GM23338 (cell line): ENCODE results near the gene CST3. TPM values are rescaled to one million over a fixed set of nuclear protein-coding genes. Genes with fewer than 3 reads are reported as not detected.

Source experiments
- ATAC-seq: fragments of 200-7000 bp; cut with Tn5 transposase; 3 replicates; pipeline ENCODE4 v1.9.1; 2020
- DNase-seq: peaks from one replicate; pipeline ENCODE4 v3.0.0-alpha.2; 2015; ENCODE audit warnings: low spot score
- H2AFZ ChIP-seq: fragments of 200-600 bp; sonication (generic); 2 replicates; pipeline ENCODE4 v1.8.0; 2016; ENCODE audit warnings: antibody characterized with exemption, mild to moderate bottlenecking, moderate library complexity
- H3F3A ChIP-seq: fragments of 200-600 bp; sonication (generic); replicated peaks from 2 replicates; pipeline ENCODE4 v1.8.0; 2017; ENCODE audit warnings: antibody characterized with exemption, mixed run types, low read depth
- H3K27ac ChIP-seq: fragments of 200-600 bp; sonication (generic); 2 replicates; pipeline ENCODE4 v1.6.1; 2016; ENCODE audit warnings: low read depth
- H3K27me3 ChIP-seq: fragments of 200-600 bp; sonication (generic); 2 replicates; pipeline ENCODE4 v1.8.0; 2016; ENCODE audit warnings: mild to moderate bottlenecking, mixed run types, moderate library complexity; ENCODE audit not compliant: insufficient read depth
- H3K36me3 ChIP-seq: fragments of 200-600 bp; sonication (generic); 2 replicates; pipeline ENCODE4 v1.8.0; 2016; ENCODE audit warnings: mild to moderate bottlenecking; ENCODE audit not compliant: insufficient read depth
- H3K4me1 ChIP-seq: fragments of 200-600 bp; sonication (generic); 2 replicates; pipeline ENCODE4 v1.8.0; 2016; ENCODE audit warnings: mild to moderate bottlenecking, moderate library complexity; ENCODE audit not compliant: insufficient read depth
- H3K4me2 ChIP-seq: fragments of 200-600 bp; sonication (generic); 2 replicates; pipeline ENCODE4 v1.7.1; 2017; ENCODE audit warnings: mixed run types
- H3K4me3 ChIP-seq: fragments of 200-600 bp; sonication (generic); 2 replicates; pipeline ENCODE4 v1.6.1; 2016; ENCODE audit warnings: mixed run types
- H3K79me2 ChIP-seq: fragments of 200-600 bp; sonication (generic); replicated peaks from 2 replicates; pipeline ENCODE4 v1.8.0; 2017; ENCODE audit warnings: mild to moderate bottlenecking; ENCODE audit not compliant: insufficient read depth
- H3K9me2 ChIP-seq: fragments of 200-600 bp; sonication (generic); 2 replicates; pipeline ENCODE4 v1.8.0; 2017; ENCODE audit not compliant: insufficient read depth
- H4K20me1 ChIP-seq: fragments of 200-600 bp; sonication (generic); replicated peaks from 2 replicates; pipeline ENCODE4 v1.8.0; 2017; ENCODE audit warnings: mild to moderate bottlenecking; ENCODE audit not compliant: insufficient read depth
- H3K27ac Mint-ChIP-seq: 2 replicates; pipeline ENCODE4 v1.8.0; 2020; ENCODE audit warnings: inconsistent platforms, mild to moderate bottlenecking, moderate library complexity, mixed read lengths
- H3K27me3 Mint-ChIP-seq: 3 replicates; pipeline ENCODE4 v1.8.0; 2022; ENCODE audit warnings: low read depth, mild to moderate bottlenecking, moderate library complexity, mixed read lengths, inconsistent platforms; ENCODE audit not compliant: insufficient read depth, poor library complexity
- H3K36me3 Mint-ChIP-seq: 3 replicates; pipeline ENCODE4 v1.8.0; 2021; ENCODE audit warnings: low read depth, mild to moderate bottlenecking, inconsistent platforms, moderate library complexity, mixed read lengths
- H3K4me1 Mint-ChIP-seq: 3 replicates; pipeline ENCODE4 v1.8.0; 2020; ENCODE audit warnings: mild to moderate bottlenecking, inconsistent platforms, mixed read lengths
- H3K4me3 Mint-ChIP-seq: 3 replicates; pipeline ENCODE4 v1.8.0; 2021; ENCODE audit warnings: moderate library complexity, mild to moderate bottlenecking, inconsistent platforms, mixed read lengths
- H3K9me3 Mint-ChIP-seq: 3 replicates; pipeline ENCODE4 v1.8.0; 2020; ENCODE audit warnings: moderate library complexity, mild to moderate bottlenecking, inconsistent platforms, mixed read lengths
- CREB1 ChIP-seq: fragments of 250-450 bp; sonication (Bioruptor Pico); IDR thresholded peaks from 2 replicates; pipeline ENCODE4 v1.5.0; 2020; ENCODE audit warnings: low read depth, mild to moderate bottlenecking, moderate library complexity
- ETS1 ChIP-seq: IDR thresholded peaks from 2 replicates; pipeline ENCODE4 v1.6.1; 2016; ENCODE audit warnings: antibody characterized with exemption
- EZH2 ChIP-seq: fragments of 200-600 bp; sonication (generic); IDR thresholded peaks from one replicate; pipeline ENCODE4 v1.8.0; 2017; ENCODE audit warnings: antibody characterized with exemption, mild to moderate bottlenecking, low read depth; ENCODE audit not compliant: unreplicated experiment
- EZH2phosphoT487 ChIP-seq: fragments of 200-600 bp; sonication (generic); IDR thresholded peaks from one replicate; pipeline ENCODE4 v1.8.1; 2018; ENCODE audit warnings: antibody characterized with exemption; ENCODE audit not compliant: unreplicated experiment
- JUNB ChIP-seq: IDR thresholded peaks from one replicate; pipeline ENCODE4 v1.6.1; 2016; ENCODE audit warnings: antibody characterized with exemption; ENCODE audit not compliant: unreplicated experiment
- POLR2AphosphoS5 ChIP-seq: IDR thresholded peaks from 2 replicates; pipeline ENCODE4 v1.6.1; 2016; ENCODE audit warnings: antibody characterized with exemption, low read depth
- REST ChIP-seq: IDR thresholded peaks from one replicate; pipeline ENCODE4 v1.6.1; 2018; ENCODE audit warnings: antibody characterized with exemption; ENCODE audit not compliant: unreplicated experiment
- STAT1 ChIP-seq: IDR thresholded peaks from one replicate; pipeline ENCODE4 v1.6.1; 2016; ENCODE audit warnings: antibody characterized with exemption; ENCODE audit not compliant: unreplicated experiment
- ZNF114 ChIP-seq: fragments of 250-450 bp; sonication (Bioruptor Pico); IDR thresholded peaks from 2 replicates; pipeline ENCODE4 v1.5.0; 2020; ENCODE audit warnings: mild to moderate bottlenecking, moderate library complexity
- ZNF331 ChIP-seq: fragments of 250-450 bp; sonication (Bioruptor Pico); IDR thresholded peaks from 2 replicates; pipeline ENCODE4 v1.5.0; 2020; ENCODE audit warnings: low read depth, mild to moderate bottlenecking, moderate library complexity
- ZNF462 ChIP-seq: fragments of 250-450 bp; sonication (Bioruptor Pico); IDR thresholded peaks from 2 replicates; pipeline ENCODE4 v1.5.0; 2020; ENCODE audit warnings: mild to moderate bottlenecking, moderate library complexity
- polyA plus RNA-seq: library from polyadenylated mRNA; unstranded; fragments of >200 nt; fragmentation: Nextera tagmentation; extraction: Ambion mirVana; gene quantifications from 2 replicates; pipeline ENCODE4 v1.2.1, GENCODE V29; 2016
- total RNA-seq: library from RNA; depleted of rRNA; stranded (reverse); fragments of >200 nt; shearing (Covaris generic); gene quantifications from 2 replicates; pipeline ENCODE4 v1.2.3, GENCODE V29; 2014
- TF ChIP-seq, protein P1 (sequence below), 2 experiments: fragments of 200-600 bp in 1 of 2; sonication (generic) in 1 of 2; conservative IDR thresholded peaks; 2 replicates each; pipeline versions ENCODE4 v1.5.1 to v1.6.1; 2016 to 2017; ENCODE audit warnings: antibody characterized with exemption in 2 of 2, low read depth in 2 of 2, mild to moderate bottlenecking in 2 of 2, moderate library complexity in 1 of 2

CST3 gene
- total and polyA plus RNA-seq, 2 experiments from 2014 or later, result 51.8 to 71.5 TPM

- Histone ChIP-seq H3F3A (no peaks in the 10 kb centered on the region), H3K27ac (no peak overlapping the region), H3K4me2 (no peak overlapping the region), H3K4me1 (no peaks in the 10 kb centered on the region), H3K36me3 (no peaks in the 10 kb centered on the region), H3K79me2 (no peaks in the 10 kb centered on the region), H4K20me1 (no peaks in the 10 kb centered on the region), H3K27me3 (no peaks in the 10 kb centered on the region), H3K9me2 (no peaks in the 10 kb centered on the region), H2AFZ (0 out of 2 replicates have a peak overlapping the region, but pooled peaks have one; percentile 25), H3K4me3 (no peak overlapping the region)
- no peak overlapping the region for H3K27ac Mint-ChIP-seq
- no peaks in the 10 kb centered on the region for H3K36me3 Mint-ChIP-seq
- TF ChIP-seq EZH2 (no peak), ZNF114 (CRISPR knock-in tag) (no peak), ETS1 (no peak), POLR2AphosphoS5 (no peak), CREB1 (no peak), ZNF331 (CRISPR knock-in tag) (no peak), STAT1 (no peak), ZNF462 (CRISPR knock-in tag) (no peak), REST (no peak), EZH2phosphoT487 (no peak), JUNB (no peak)
- TF ChIP-seq, protein P1, sequence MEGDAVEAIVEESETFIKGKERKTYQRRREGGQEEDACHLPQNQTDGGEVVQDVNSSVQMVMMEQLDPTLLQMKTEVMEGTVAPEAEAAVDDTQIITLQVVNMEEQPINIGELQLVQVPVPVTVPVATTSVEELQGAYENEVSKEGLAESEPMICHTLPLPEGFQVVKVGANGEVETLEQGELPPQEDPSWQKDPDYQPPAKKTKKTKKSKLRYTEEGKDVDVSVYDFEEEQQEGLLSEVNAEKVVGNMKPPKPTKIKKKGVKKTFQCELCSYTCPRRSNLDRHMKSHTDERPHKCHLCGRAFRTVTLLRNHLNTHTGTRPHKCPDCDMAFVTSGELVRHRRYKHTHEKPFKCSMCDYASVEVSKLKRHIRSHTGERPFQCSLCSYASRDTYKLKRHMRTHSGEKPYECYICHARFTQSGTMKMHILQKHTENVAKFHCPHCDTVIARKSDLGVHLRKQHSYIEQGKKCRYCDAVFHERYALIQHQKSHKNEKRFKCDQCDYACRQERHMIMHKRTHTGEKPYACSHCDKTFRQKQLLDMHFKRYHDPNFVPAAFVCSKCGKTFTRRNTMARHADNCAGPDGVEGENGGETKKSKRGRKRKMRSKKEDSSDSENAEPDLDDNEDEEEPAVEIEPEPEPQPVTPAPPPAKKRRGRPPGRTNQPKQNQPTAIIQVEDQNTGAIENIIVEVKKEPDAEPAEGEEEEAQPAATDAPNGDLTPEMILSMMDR (conservative IDR thresholded peaks at IDR 0.05; ENCODE audit: low read depth in 2 of 2), result no peak; a peak in 1 of 4 replicates
- ATAC-seq, result peak; percentile 37
- H3K9me3 Mint-ChIP-seq, result no peaks in the 10 kb centered on the region; the same call in 2 of the 3 replicates
- no peak overlapping the region for H3K4me3 Mint-ChIP-seq
- no peak for DNase-seq
- peaks cover 4% of the 10 kb centered on the region for H3K27me3 Mint-ChIP-seq
- peaks cover 5% of the 10 kb centered on the region; the same call in 2 of the 3 replicates for H3K4me1 Mint-ChIP-seq
These were observed 19.4 kb upstream of the CST3 start for GRCh38 chr20:23657202-23657601.
